ENCODE measurements around the gene MBP. TPM values are rescaled to one million over a fixed set of nuclear protein-coding genes. Genes with fewer than 3 reads are reported as not detected.

The MBP gene
- polyA plus RNA-seq, 1 donor: 12.9 TPM

GRCh38 chr18:76988827-76989646 is 143.5 kb downstream of the MBP start:
- DNase-seq (ENCODE audit: low read depth): no peak

GRCh38 chr18:76988031-76988826 is 144.4 kb downstream of the MBP start:
- no peak for DNase-seq (ENCODE audit: low read depth)

- no peak for DNase-seq (ENCODE audit: low read depth)
Observed at GRCh38 chr18:76986406-76986805, 146.2 kb downstream of the MBP start.

GRCh38 chr18:76985951-76986236 is 146.7 kb downstream of the MBP start:
- no peak for DNase-seq (ENCODE audit: low read depth)

- DNase-seq (ENCODE audit: low read depth): no peak
Observed at GRCh38 chr18:76985156-76985950, 147.2 kb downstream of the MBP start.

- DNase-seq (ENCODE audit: low read depth): no peak
Observed at GRCh38 chr18:76984193-76985155, 148.1 kb downstream of the MBP start.

- no peak for DNase-seq (ENCODE audit: low read depth)
Observed at GRCh38 chr18:76983613-76984051, 149.0 kb downstream of the MBP start.

- DNase-seq (ENCODE audit: low read depth): no peak
Observed at GRCh38 chr18:76982841-76983583, 149.6 kb downstream of the MBP start.

- DNase-seq (ENCODE audit: low read depth): no peak
Observed at GRCh38 chr18:76982038-76982437, 150.5 kb downstream of the MBP start.

- no peak for DNase-seq (ENCODE audit: low read depth)
Observed at GRCh38 chr18:76981396-76981968, 151.1 kb downstream of the MBP start.

GRCh38 chr18:76980663-76981395 is 151.8 kb downstream of the MBP start:
- DNase-seq (ENCODE audit: low read depth): no peak

- DNase-seq (ENCODE audit: low read depth): no peak
Observed at GRCh38 chr18:76979906-76980305, 152.7 kb downstream of the MBP start.

GRCh38 chr18:76979111-76979751 is 153.4 kb downstream of the MBP start:
- no peak for DNase-seq (ENCODE audit: low read depth)

- DNase-seq (ENCODE audit: low read depth): no peak
Observed at GRCh38 chr18:76978616-76979015, 154.0 kb downstream of the MBP start.

GRCh38 chr18:76977684-76978232 is 154.8 kb downstream of the MBP start:
- no peak for DNase-seq (ENCODE audit: low read depth)

- DNase-seq (ENCODE audit: low read depth): no peak
Observed at GRCh38 chr18:76977108-76977621, 155.4 kb downstream of the MBP start.

- no peak for DNase-seq (ENCODE audit: low read depth)
Observed at GRCh38 chr18:76975577-76976110, 156.9 kb downstream of the MBP start.

GRCh38 chr18:76974386-76974785 is 158.2 kb downstream of the MBP start:
- DNase-seq (ENCODE audit: low read depth): no peak

All from forelimb muscle (tissue), 1 donor.